HepG2 (cell line): ENCODE data around the gene BCL7A. TPM values are rescaled to one million over a fixed set of nuclear protein-coding genes. Genes with fewer than 3 reads are reported as not detected.

Source experiments
- ATAC-seq: fragments of 200-7000 bp; cut with Tn5 transposase; 3 replicates; pipeline ENCODE4 v1.9.1; 2020; ENCODE audit warnings: mild to moderate bottlenecking, moderate library complexity
- BruUV-seq: library from RNA; stranded (reverse); fragments of 400-500 nt; replicated peaks from 2 replicates; lab custom pipeline; 2021; lab: Mats Ljungman, UMichigan
- CTCF ChIA-PET: fragments of 300-600 bp; formaldehyde crosslinking; extraction: SDS; loops from one replicate; lab custom pipeline; 2021; ENCODE audit warnings: low total read pairs, inconsistent platforms, low intra/inter-chr PET ratio; lab: Yijun Ruan, JAX
- POLR2A ChIA-PET: fragments of 350-600 bp; sonication (Branson Sonifier 250); formaldehyde crosslinking; loops from one replicate; lab custom pipeline; 2020; ENCODE audit warnings: antibody characterized with exemption, inconsistent platforms; lab: Yijun Ruan, JAX
- DNase-seq: peaks from one replicate; pipeline ENCODE4 v3.0.0-alpha.2; 2015; ENCODE audit warnings: low spot score
- FAIRE-seq: peaks from 3 replicates; lab custom pipeline; 2011; peaks lifted over from hg19 to GRCh38; lab: Jason Lieb, UNC
- H2AFZ ChIP-seq: one replicate; pipeline ENCODE4 v1.6.1; 2011; ENCODE audit warnings: low read length, inconsistent platforms
- H3K27ac ChIP-seq: fragments of 300-600 bp; 3 replicates; pipeline ENCODE4 v1.8.0; 2011; ENCODE audit warnings: mixed run types, mild to moderate bottlenecking, mixed read lengths, low read length, inconsistent platforms; ENCODE audit not compliant: insufficient read depth; ENCODE audit errors: extremely low read length
- H3K27me3 ChIP-seq, 2 experiments: fragments of 200-600 bp in 1 of 2; 2 replicates in 1 of 2; 3 replicates in 1 of 2; pipeline versions ENCODE4 v1.6.0 to v1.8.0; 2011; ENCODE audit warnings: low read length in 2 of 2, mild to moderate bottlenecking in 2 of 2, moderate library complexity in 2 of 2, inconsistent platforms in 1 of 2; ENCODE audit not compliant: insufficient read depth in 2 of 2, control insufficient read depth in 1 of 2
- H3K36me3 ChIP-seq, 2 experiments: fragments of 200-600 bp in 1 of 2; replicated peaks in 1 of 2; 2 replicates in 1 of 2; 3 replicates in 1 of 2; pipeline versions ENCODE4 v1.5.1 to v1.8.0; 2011; ENCODE audit warnings: low read length in 2 of 2, inconsistent platforms in 1 of 2; ENCODE audit not compliant: insufficient read depth in 2 of 2, control insufficient read depth in 1 of 2
- H3K4me1 ChIP-seq: 2 replicates; pipeline ENCODE4 v1.5.1; 2012; ENCODE audit warnings: low read length, inconsistent platforms; ENCODE audit not compliant: insufficient read depth
- H3K4me2 ChIP-seq: 2 replicates; pipeline ENCODE4 v1.6.0; 2011; ENCODE audit warnings: low read depth, low read length, inconsistent platforms
- H3K4me3 ChIP-seq, 3 experiments: fragments of 200-600 bp in 1 of 3; sonication (generic), shearing (Covaris generic) in 1 of 3; replicated peaks in 1 of 3; 2 replicates each; pipeline ENCODE4 v1.5.1; 2011 to 2016; ENCODE audit warnings: low read length in 3 of 3, inconsistent platforms in 2 of 3, low read depth in 2 of 3, mild to moderate bottlenecking in 2 of 3, control low read depth in 1 of 3, mixed read lengths in 1 of 3; ENCODE audit not compliant: insufficient read depth in 1 of 3
- H3K79me2 ChIP-seq: one replicate; pipeline ENCODE4 v1.6.1; 2011; ENCODE audit warnings: low read length, inconsistent platforms; ENCODE audit not compliant: insufficient read depth
- H3K9ac ChIP-seq: 2 replicates; pipeline ENCODE4 v1.6.0; 2011; ENCODE audit warnings: mild to moderate bottlenecking, low read depth, low read length, inconsistent platforms; ENCODE audit not compliant: insufficient read depth
- H3K9me3 ChIP-seq: 2 replicates; pipeline ENCODE4 v1.5.1; 2012; ENCODE audit warnings: mild to moderate bottlenecking, low read length
- H4K20me1 ChIP-seq: 2 replicates; pipeline ENCODE4 v1.6.0; 2011; ENCODE audit warnings: inconsistent platforms, mild to moderate bottlenecking, low read length, moderate library complexity; ENCODE audit not compliant: insufficient read depth
- ASH2L ChIP-seq: fragments of 300-600, 200-600 bp; sonication (generic); IDR thresholded peaks from 2 replicates; pipeline ENCODE4 v1.7.0; 2017; ENCODE audit warnings: low read depth, mild to moderate bottlenecking, moderate library complexity, mixed read lengths, low read length; ENCODE audit not compliant: insufficient read length
- ERF ChIP-seq: IDR thresholded peaks from 2 replicates; pipeline ENCODE4 v1.6.1; 2018; ENCODE audit warnings: missing biosample characterization, missing genetic modification reagents
- FOXK2 ChIP-seq: fragments of 450-650 bp; IDR thresholded peaks from 2 replicates; pipeline ENCODE4 v1.6.1; 2016
- GTF2F1 ChIP-seq: fragments of 150-350 bp; IDR thresholded peaks from 2 replicates; pipeline ENCODE4 v1.6.1; 2014; ENCODE audit warnings: low read length
- HNRNPH1 ChIP-seq: fragments of 200-400 bp; formaldehyde crosslinking; optimal IDR thresholded peaks from 2 replicates; pipeline ENCODE3; 2017; ENCODE audit warnings: mild to moderate bottlenecking, low read depth, low read length
- KAT2B ChIP-seq: fragments of 150-350 bp; IDR thresholded peaks from 2 replicates; pipeline ENCODE4 v1.6.1; 2014; ENCODE audit warnings: low read depth, low read length, borderline replicate concordance
- KMT2A ChIP-seq: sonication (generic); formaldehyde crosslinking; IDR thresholded peaks from 2 replicates; pipeline ENCODE4 v1.4.0; 2020; ENCODE audit warnings: missing genetic modification reagents
- MEIS2 ChIP-seq: sonication (generic); formaldehyde crosslinking; IDR thresholded peaks from 2 replicates; pipeline ENCODE4 v1.9.0; 2021; ENCODE audit warnings: mild to moderate bottlenecking, missing genetic modification reagents
- POGZ ChIP-seq: sonication (generic); formaldehyde crosslinking; IDR thresholded peaks from 2 replicates; pipeline ENCODE4 v1.4.0; 2020; ENCODE audit warnings: mild to moderate bottlenecking, missing genetic modification reagents
- RAD21 ChIP-seq: fragments of 450-650 bp; formaldehyde crosslinking; IDR thresholded peaks from 2 replicates; pipeline ENCODE4 v1.5.0; 2020; ENCODE audit warnings: mild to moderate bottlenecking
- ZFP36 ChIP-seq: fragments of 150-350 bp; IDR thresholded peaks from 2 replicates; pipeline ENCODE4 v1.6.1; 2018; ENCODE audit warnings: borderline replicate concordance, low read length, low read depth; ENCODE audit not compliant: partially characterized antibody
- ZNF772 ChIP-seq: sonication (generic); formaldehyde crosslinking; IDR thresholded peaks from 2 replicates; pipeline ENCODE4 v1.5.0; 2020; ENCODE audit warnings: mild to moderate bottlenecking, missing genetic modification reagents
- WGBS: methylation state at CpG from one replicate; pipeline ENCODE4 v1.1.6; 2017; ENCODE audit warnings: low lambda C conversion rate; 5-methylcytosine and 5-hydroxymethylcytosine counted together
- in situ Hi-C: cut with HindIII; loops from 2 replicates; pipeline ENCODE4 v1.10.0; 2017; ENCODE audit warnings: low pct_unique_long_range_greater_than_20kb; ENCODE audit not compliant: extremely low pct_ligation_motif_present
- intact Hi-C: fragments of 100-400 bp; cut with micrococcal nuclease; formaldehyde crosslinking; loops from one replicate; pipeline ENCODE4 v1.10.0; 2022; ENCODE audit not compliant: unreplicated experiment
- polyA plus RNA-seq, 8 experiments: library from polyadenylated mRNA; depleted of rRNA in 3 of 8; stranded (reverse) in 7 of 8; unstranded in 1 of 8; fragments of >200 nt; fragmentation: Illumina TruSeq in 4 of 8; extraction: Trizol in 4 of 8; gene quantifications; 2 replicates each; pipeline versions ENCODE4 v1.2.1 to v1.2.3, GENCODE V29; 2011 to 2016; ENCODE audit warnings: low read depth in 4 of 8, missing spikeins in 1 of 8, mixed read lengths in 1 of 8; ENCODE audit not compliant: insufficient read depth in 1 of 8
- total RNA-seq, 5 experiments: library from RNA; depleted of rRNA; stranded (reverse); fragments of >200 nt; fragmentation: Illumina TruSeq; extraction: Trizol; gene quantifications; 2 replicates each; pipeline ENCODE4 v1.2.3, GENCODE V29; 2016; ENCODE audit warnings: low read depth in 1 of 5
- TF ChIP-seq, protein P1 (sequence below): IDR thresholded peaks from 2 replicates; pipeline ENCODE4 v1.6.1; 2016; ENCODE audit warnings: missing compliant biosample characterization, missing genetic modification reagents, borderline replicate concordance
- TF ChIP-seq, protein P2 (sequence below): sonication (generic); formaldehyde crosslinking; IDR thresholded peaks from 2 replicates; pipeline ENCODE4 v1.9.0; 2021; ENCODE audit warnings: missing genetic modification reagents, borderline replicate concordance
- TF ChIP-seq, protein P3 (sequence below): sonication (generic); formaldehyde crosslinking; IDR thresholded peaks from 2 replicates; pipeline ENCODE4 v1.4.0; 2020; ENCODE audit warnings: missing genetic modification reagents, borderline replicate concordance

BCL7A gene
- total and polyA plus RNA-seq, 2 of the 13 experiments (the other 11 are each of a cell fraction or from before 2014, with no cell fraction given): 4.1 to 6.2 TPM

DNA sequence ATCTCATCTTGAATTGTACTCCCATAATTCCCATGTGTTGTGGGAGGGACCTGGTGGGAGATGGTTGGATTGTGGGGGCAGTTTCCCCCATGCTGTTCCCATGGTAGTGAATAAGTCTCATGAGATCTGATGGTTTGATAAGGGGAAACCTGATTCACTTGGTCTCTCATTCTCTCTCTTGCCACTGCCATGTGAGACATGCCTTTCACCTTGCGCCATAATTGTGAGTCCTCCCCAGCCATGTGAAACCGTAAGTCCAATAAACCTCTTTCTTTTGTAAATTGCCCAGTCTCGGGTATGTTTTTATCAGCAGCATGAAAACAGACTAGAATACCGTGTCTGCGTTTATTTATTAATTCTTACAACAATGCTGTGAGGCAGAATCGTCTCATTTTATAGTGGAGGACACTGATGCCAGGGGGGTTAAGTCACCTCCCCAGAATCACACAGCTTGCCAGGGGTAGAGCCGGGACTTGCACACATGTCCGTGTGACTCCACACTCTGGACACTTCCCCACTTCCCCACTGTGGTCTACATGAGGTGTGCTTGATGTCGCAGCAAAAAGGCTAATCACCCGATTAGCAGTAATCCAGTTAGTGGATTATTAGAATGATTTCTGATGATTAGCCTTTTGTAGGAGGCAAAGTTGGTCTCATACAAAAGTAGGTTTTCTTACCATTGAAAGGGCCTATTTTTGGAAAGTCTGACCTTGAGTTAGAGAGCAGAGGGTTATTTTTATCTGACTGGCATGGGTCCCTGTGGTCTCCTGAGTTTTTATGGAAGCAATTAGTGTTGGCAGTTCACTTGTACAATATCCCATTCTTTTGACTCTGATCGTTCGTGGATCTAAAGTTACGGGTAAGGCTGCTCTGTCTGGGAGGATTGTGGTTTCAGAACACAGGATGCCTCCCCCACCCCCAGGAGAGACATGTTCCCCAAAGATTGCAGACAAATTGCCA, 47.4 kb upstream of the BCL7A start:
- Histone ChIP-seq H3K9ac (no peak overlapping the region), H3K4me2 (no peak overlapping the region), H2AFZ (no peak overlapping the region), H3K4me3 (no peak overlapping the region), H3K4me1 (no peaks in the 10 kb centered on the region), H3K36me3 (no peaks in the 10 kb centered on the region), H3K27ac (no peak overlapping the region), H3K27me3 (peaks cover 1 to 22% of the 10 kb centered on the region in 2 experiments; a peak in 4 of 5 replicates), H3K9me3 (no peaks in the 10 kb centered on the region), H4K20me1 (no peaks in the 10 kb centered on the region), H3K79me2 (no peaks in the 10 kb centered on the region)
- no TSS peak for BruUV-seq
- in situ Hi-C loops: no loop called here
- intact Hi-C loops: no loop called here
- POLR2A ChIA-PET: no interaction called here
- DNase-seq (no peak), ATAC-seq (no peak), FAIRE-seq (no peak)
- WGBS: 31% methylated on average over 13 of the region's 13 CpGs
- CTCF ChIA-PET: no interaction called here
- TF ChIP-seq ASH2L: no peak
- TF ChIP-seq ZFP36: no peak
- no peak for TF ChIP-seq ZNF772 (CRISPR knock-in tag)
- TF ChIP-seq RAD21 (CRISPR knock-in tag): no peak
- TF ChIP-seq, protein P1, sequence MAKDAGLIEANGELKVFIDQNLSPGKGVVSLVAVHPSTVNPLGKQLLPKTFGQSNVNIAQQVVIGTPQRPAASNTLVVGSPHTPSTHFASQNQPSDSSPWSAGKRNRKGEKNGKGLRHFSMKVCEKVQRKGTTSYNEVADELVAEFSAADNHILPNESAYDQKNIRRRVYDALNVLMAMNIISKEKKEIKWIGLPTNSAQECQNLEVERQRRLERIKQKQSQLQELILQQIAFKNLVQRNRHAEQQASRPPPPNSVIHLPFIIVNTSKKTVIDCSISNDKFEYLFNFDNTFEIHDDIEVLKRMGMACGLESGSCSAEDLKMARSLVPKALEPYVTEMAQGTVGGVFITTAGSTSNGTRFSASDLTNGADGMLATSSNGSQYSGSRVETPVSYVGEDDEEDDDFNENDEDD (CRISPR knock-in tag): no peak
- no peak for TF ChIP-seq KMT2A (CRISPR knock-in tag)
- no peak for TF ChIP-seq FOXK2
- TF ChIP-seq, protein P2, sequence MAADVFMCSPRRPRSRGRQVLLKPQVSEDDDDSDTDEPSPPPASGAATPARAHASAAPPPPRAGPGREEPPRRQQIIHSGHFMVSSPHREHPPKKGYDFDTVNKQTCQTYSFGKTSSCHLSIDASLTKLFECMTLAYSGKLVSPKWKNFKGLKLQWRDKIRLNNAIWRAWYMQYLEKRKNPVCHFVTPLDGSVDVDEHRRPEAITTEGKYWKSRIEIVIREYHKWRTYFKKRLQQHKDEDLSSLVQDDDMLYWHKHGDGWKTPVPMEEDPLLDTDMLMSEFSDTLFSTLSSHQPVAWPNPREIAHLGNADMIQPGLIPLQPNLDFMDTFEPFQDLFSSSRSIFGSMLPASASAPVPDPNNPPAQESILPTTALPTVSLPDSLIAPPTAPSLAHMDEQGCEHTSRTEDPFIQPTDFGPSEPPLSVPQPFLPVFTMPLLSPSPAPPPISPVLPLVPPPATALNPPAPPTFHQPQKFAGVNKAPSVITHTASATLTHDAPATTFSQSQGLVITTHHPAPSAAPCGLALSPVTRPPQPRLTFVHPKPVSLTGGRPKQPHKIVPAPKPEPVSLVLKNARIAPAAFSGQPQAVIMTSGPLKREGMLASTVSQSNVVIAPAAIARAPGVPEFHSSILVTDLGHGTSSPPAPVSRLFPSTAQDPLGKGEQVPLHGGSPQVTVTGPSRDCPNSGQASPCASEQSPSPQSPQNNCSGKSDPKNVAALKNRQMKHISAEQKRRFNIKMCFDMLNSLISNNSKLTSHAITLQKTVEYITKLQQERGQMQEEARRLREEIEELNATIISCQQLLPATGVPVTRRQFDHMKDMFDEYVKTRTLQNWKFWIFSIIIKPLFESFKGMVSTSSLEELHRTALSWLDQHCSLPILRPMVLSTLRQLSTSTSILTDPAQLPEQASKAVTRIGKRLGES: no peak
- TF ChIP-seq KAT2B: no peak
- no peak for TF ChIP-seq HNRNPH1
- no peak for TF ChIP-seq POGZ (CRISPR knock-in tag)
- no peak for TF ChIP-seq GTF2F1
- TF ChIP-seq ERF (CRISPR knock-in tag): no peak
- TF ChIP-seq MEIS2 (CRISPR knock-in tag): no peak
- TF ChIP-seq, protein P3, sequence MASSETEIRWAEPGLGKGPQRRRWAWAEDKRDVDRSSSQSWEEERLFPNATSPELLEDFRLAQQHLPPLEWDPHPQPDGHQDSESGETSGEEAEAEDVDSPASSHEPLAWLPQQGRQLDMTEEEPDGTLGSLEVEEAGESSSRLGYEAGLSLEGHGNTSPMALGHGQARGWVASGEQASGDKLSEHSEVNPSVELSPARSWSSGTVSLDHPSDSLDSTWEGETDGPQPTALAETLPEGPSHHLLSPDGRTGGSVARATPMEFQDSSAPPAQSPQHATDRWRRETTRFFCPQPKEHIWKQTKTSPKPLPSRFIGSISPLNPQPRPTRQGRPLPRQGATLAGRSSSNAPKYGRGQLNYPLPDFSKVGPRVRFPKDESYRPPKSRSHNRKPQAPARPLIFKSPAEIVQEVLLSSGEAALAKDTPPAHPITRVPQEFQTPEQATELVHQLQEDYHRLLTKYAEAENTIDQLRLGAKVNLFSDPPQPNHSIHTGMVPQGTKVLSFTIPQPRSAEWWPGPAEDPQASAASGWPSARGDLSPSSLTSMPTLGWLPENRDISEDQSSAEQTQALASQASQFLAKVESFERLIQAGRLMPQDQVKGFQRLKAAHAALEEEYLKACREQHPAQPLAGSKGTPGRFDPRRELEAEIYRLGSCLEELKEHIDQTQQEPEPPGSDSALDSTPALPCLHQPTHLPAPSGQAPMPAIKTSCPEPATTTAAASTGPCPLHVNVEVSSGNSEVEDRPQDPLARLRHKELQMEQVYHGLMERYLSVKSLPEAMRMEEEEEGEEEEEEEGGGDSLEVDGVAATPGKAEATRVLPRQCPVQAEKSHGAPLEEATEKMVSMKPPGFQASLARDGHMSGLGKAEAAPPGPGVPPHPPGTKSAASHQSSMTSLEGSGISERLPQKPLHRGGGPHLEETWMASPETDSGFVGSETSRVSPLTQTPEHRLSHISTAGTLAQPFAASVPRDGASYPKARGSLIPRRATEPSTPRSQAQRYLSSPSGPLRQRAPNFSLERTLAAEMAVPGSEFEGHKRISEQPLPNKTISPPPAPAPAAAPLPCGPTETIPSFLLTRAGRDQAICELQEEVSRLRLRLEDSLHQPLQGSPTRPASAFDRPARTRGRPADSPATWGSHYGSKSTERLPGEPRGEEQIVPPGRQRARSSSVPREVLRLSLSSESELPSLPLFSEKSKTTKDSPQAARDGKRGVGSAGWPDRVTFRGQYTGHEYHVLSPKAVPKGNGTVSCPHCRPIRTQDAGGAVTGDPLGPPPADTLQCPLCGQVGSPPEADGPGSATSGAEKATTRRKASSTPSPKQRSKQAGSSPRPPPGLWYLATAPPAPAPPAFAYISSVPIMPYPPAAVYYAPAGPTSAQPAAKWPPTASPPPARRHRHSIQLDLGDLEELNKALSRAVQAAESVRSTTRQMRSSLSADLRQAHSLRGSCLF: no peak
